ENCODE data around the gene ATP4B.

DNA sequence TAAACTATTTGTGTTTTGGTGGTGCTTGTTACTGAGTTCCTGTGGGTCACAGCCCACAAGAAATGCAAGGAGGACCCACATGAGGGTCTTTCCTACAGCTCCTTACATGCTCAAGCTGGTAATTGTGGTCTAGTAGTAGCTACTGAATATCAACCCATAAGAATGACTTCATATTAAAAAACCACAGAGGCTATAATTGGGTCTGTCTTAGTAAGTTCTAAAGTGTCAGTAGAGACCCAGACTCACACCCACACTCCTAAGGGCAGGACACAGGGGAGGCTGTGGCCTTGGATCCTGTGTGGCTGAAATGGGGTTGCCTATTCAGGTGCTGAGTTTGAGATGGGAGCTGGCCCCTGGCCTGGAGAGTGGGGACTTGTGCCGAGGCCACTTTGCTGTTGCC lies 53.8 kb downstream of the ATP4B start:
- TF ChIP-seq, protein P1, sequence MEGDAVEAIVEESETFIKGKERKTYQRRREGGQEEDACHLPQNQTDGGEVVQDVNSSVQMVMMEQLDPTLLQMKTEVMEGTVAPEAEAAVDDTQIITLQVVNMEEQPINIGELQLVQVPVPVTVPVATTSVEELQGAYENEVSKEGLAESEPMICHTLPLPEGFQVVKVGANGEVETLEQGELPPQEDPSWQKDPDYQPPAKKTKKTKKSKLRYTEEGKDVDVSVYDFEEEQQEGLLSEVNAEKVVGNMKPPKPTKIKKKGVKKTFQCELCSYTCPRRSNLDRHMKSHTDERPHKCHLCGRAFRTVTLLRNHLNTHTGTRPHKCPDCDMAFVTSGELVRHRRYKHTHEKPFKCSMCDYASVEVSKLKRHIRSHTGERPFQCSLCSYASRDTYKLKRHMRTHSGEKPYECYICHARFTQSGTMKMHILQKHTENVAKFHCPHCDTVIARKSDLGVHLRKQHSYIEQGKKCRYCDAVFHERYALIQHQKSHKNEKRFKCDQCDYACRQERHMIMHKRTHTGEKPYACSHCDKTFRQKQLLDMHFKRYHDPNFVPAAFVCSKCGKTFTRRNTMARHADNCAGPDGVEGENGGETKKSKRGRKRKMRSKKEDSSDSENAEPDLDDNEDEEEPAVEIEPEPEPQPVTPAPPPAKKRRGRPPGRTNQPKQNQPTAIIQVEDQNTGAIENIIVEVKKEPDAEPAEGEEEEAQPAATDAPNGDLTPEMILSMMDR (optimal IDR thresholded peaks at IDR 0.05 in 1 of 3, IDR thresholded peaks at IDR 0.05 in 1 of 3, conservative IDR thresholded peaks at IDR 0.05 in 1 of 3; ENCODE audit: extremely low read depth in 1 of 3, insufficient read depth in 2 of 3, low read length in 3 of 3): no peak
- TF ChIP-seq EZH2 (IDR thresholded peaks at IDR 0.05; ENCODE audit: low read length): no peak

All from keratinocyte (primary cell).